Astrocyte of the cerebellum (primary cell): ENCODE data around the gene LGMN.

ENCODE experiments used
- DNase-seq: peaks from one replicate; pipeline ENCODE4 v3.0.0-alpha.2; 2011; ENCODE audit warnings: low read depth
- H3K4me3 ChIP-seq: 2 replicates; pipeline ENCODE4 v1.5.1; 2011; ENCODE audit warnings: mild to moderate bottlenecking, low read depth, low read length, moderate library complexity
- in situ Hi-C: cut with HindIII; loops from 2 replicates; pipeline ENCODE4 v1.10.0; 2017; ENCODE audit warnings: low sequenced_read_pairs
- TF ChIP-seq, protein P1 (sequence below): IDR thresholded peaks from 2 replicates; pipeline ENCODE4 v1.5.1; 2012; ENCODE audit warnings: low read length, low read depth, moderate library complexity, mild to moderate bottlenecking; ENCODE audit errors: missing control alignments

Gene LGMN

DNA sequence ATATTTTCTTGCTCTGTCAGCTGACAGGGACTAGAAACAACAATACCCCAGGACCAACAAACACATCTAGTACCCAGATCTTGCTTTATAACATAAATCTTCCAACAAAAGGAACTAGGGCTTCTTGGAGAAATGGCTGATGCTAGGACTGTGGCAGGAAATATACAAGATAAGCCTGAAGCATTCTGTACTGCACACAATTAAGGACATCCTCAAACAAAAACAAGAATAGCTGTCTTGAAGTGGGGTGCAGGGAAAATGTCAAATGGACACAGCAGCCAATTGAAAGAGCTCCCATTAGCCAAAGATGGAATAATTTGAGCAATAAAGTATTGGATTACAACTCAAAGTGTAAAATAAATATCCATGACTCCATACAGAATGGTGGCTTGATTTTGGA, 50.0 kb downstream of the LGMN start:
- DNase-seq = no peak
- TF ChIP-seq, protein P1, sequence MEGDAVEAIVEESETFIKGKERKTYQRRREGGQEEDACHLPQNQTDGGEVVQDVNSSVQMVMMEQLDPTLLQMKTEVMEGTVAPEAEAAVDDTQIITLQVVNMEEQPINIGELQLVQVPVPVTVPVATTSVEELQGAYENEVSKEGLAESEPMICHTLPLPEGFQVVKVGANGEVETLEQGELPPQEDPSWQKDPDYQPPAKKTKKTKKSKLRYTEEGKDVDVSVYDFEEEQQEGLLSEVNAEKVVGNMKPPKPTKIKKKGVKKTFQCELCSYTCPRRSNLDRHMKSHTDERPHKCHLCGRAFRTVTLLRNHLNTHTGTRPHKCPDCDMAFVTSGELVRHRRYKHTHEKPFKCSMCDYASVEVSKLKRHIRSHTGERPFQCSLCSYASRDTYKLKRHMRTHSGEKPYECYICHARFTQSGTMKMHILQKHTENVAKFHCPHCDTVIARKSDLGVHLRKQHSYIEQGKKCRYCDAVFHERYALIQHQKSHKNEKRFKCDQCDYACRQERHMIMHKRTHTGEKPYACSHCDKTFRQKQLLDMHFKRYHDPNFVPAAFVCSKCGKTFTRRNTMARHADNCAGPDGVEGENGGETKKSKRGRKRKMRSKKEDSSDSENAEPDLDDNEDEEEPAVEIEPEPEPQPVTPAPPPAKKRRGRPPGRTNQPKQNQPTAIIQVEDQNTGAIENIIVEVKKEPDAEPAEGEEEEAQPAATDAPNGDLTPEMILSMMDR = no peak

DNA sequence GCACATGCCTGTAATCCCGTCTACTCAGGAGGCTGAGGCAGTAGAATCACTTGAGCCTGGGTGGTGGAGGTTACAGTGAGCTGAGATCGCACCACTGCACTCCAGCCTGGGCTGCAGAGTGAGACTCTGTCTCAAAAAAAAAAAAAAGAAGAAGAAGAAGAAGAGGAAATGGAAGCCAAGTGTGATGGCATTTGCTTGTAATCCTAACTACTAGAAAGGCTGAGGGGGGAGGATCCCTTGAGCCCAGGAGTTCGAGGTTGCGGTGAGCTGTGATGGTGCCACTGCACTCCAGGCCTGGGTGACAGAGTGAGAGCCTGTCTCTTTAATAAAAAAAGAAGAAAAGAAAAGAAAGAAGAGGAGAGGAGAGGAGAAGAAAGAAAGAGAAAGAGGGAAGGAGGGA, 52.1 kb downstream of the LGMN start:
- in situ Hi-C loops = no loop called here
- no peak for DNase-seq
- TF ChIP-seq, protein P1 = no peak
- H3K4me3 ChIP-seq = no peak overlapping the region

More for the DNA sequence above, 50.0 kb downstream of the LGMN start:
- in situ Hi-C loops = no loop called here
- H3K4me3 ChIP-seq = no peak overlapping the region

DNA sequence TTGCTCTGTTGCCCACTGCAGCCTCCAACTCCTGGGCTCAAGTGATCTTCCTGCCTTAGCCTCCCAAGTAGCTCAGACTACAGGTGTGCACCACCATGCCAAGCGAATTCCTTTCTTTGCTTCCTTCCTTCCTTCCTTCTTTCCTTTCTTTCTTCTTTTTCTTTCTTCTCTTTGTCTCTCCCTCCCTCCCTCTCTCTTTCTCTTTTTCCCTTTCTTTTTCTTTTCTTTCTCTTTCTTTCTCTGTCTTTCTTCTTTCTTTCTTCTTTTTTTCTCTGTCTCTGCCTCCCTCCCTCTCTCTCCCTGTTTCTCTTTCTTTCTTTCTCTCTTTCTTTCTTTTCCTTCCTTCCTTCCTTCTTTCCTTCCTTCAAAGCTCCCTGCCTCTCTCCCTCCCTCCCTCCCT, 52.9 kb downstream of the LGMN start:
- in situ Hi-C loops = no loop called here
- TF ChIP-seq, protein P1 = no peak
- DNase-seq = no peak
- no peak overlapping the region for H3K4me3 ChIP-seq

DNA sequence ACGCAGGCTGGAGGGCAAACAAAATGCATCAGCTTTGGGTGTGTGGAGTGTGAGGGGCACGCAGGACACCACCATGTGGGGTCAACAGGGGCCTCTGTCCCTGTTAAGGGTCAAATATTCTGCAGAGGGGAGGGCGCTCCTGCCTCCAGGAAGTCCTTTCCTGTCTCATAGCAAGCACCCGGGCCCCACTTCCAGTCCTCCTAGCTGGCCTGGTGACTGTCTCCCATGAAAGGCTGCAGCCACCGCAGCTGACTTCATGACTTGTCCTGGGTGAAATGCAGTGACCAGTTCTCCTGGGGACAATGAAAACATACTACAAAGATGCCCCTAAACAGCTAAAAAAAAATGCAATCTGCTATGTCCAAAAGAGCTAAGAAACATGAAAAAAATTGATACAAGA, 53.6 kb downstream of the LGMN start:
- in situ Hi-C loops = no loop called here
- DNase-seq = no peak
- no peak overlapping the region for H3K4me3 ChIP-seq
- TF ChIP-seq, protein P1 = no peak

DNA sequence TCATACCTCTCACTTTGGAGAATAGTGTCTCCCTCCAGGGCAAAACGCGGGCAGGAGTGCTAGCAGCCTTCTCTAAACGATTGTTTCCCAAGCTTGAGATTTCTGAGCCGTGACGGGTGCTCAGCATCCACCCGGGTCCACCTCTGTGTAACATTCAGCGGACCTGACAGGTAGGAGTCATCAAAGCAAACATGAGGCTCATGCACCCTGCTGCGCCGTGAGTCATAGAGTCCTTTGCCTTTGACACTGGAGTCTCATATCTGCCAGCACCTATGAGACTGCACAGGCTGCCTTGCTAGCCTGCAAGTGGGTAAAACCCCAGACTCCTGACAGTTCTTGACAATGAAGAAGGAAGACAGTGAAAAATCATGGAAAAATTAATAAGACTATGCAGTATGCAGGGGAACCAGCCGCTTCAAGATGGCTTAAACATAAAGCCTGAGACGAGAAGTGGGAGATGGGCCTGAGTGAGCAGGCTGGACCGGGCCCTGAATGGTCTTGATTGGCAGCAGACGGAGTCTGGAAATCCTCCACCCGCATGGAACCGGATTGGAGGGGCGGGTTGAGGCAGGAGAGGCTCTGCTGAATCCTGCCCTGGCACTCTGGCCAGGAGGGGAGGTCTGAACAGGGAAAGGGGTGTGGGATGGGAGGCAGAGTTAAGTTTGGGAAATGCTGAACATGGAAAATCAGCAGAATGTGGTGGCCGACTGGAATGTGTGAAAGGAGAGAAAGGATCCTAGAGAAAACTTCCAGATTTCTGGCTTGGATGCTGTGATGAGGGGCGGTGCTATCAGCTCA, 54.2 kb downstream of the LGMN start:
- in situ Hi-C loops = no loop called here
- TF ChIP-seq, protein P1 = no peak
- no peak for DNase-seq
- no peak overlapping the region for H3K4me3 ChIP-seq

DNA sequence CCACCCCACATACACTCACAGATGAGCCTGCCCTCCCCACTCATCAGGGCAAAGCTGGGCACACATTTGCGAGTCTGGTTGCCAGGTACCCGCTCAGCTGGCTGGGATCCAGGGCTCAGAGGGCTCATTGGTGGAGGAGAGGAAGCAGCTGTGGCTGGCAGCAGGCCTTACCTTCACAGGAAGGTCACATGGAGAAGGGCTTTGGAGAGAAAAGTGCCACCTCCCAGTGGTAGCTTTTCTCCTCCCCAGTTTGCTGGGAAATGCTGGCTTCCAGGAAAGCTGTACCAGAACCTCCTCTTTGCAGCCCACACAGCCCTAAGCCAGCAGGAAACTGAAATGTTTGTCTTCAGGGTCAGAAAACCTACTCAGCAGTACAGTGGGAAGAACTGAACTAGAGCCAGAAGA, 55.6 kb downstream of the LGMN start:
- in situ Hi-C loops = no loop called here
- H3K4me3 ChIP-seq = no peak overlapping the region
- no peak for DNase-seq
- TF ChIP-seq, protein P1 = no peak
